Measurements from ENCODE around the gene ZNF521. TPM values are rescaled to one million over a fixed set of nuclear protein-coding genes. Genes with fewer than 3 reads are reported as not detected.

Gene ZNF521
- total RNA-seq, 1 experiment from 2014 or later: 0.04 TPM

- H2AFZ ChIP-seq (ENCODE audit: low read length): no peak overlapping the region
- H3K4me1 ChIP-seq (ENCODE audit: insufficient read depth, low read length): no peaks in the 10 kb centered on the region
- no peaks in the 10 kb centered on the region for H4K20me1 ChIP-seq (ENCODE audit: low read length)
- ATAC-seq (no peak), DNase-seq (no peak)
- intact Hi-C loops (cut with micrococcal nuclease): loop anchor here (10.0 kb wide), 1 partner anchor 244 kb away; no protein-coding TSS in a partner anchor
- no peaks in the 10 kb centered on the region for H3K9me2 ChIP-seq (replicated peaks; ENCODE audit: low read length)
- ChIA-PET POLR2A (ENCODE audit: unreplicated experiment) (no interaction called here), CTCF (no interaction called here)
- H3K4me2 ChIP-seq (ENCODE audit: low read length): no peak overlapping the region
- no peak overlapping the region for H3K9ac ChIP-seq (ENCODE audit: low read length)
- H3K9me3 ChIP-seq (ENCODE audit: low read length): no peaks in the 10 kb centered on the region
- no peaks in the 10 kb centered on the region for H3K79me2 ChIP-seq (ENCODE audit: low read length)
- peaks cover 45% of the 10 kb centered on the region for H3K27me3 ChIP-seq (ENCODE audit: low read length)
- H3F3A ChIP-seq (ENCODE audit: low read length, unreplicated experiment): no peaks in the 10 kb centered on the region
- H3K27ac ChIP-seq (ENCODE audit: low read length): no peak overlapping the region
- H3K4me3 ChIP-seq (ENCODE audit: low read length): no peak overlapping the region
- no peaks in the 10 kb centered on the region for H3K36me3 ChIP-seq (ENCODE audit: low read depth, low read length)
- TF ChIP-seq, protein P1, sequence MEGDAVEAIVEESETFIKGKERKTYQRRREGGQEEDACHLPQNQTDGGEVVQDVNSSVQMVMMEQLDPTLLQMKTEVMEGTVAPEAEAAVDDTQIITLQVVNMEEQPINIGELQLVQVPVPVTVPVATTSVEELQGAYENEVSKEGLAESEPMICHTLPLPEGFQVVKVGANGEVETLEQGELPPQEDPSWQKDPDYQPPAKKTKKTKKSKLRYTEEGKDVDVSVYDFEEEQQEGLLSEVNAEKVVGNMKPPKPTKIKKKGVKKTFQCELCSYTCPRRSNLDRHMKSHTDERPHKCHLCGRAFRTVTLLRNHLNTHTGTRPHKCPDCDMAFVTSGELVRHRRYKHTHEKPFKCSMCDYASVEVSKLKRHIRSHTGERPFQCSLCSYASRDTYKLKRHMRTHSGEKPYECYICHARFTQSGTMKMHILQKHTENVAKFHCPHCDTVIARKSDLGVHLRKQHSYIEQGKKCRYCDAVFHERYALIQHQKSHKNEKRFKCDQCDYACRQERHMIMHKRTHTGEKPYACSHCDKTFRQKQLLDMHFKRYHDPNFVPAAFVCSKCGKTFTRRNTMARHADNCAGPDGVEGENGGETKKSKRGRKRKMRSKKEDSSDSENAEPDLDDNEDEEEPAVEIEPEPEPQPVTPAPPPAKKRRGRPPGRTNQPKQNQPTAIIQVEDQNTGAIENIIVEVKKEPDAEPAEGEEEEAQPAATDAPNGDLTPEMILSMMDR (conservative IDR thresholded peaks at IDR 0.05; ENCODE audit: low read depth, low read length): no peak
- TF ChIP-seq EZH2phosphoT487 (IDR thresholded peaks at IDR 0.05; ENCODE audit: borderline replicate concordance, low read length) (no peak), EZH2 (IDR thresholded peaks at IDR 0.05; ENCODE audit: low read length, unreplicated experiment) (no peak)
- no TSS peak for BruUV-seq (replicated peaks)
Measured at GRCh38 chr18:25081001-25081400, 271.0 kb downstream of the ZNF521 start.

- Histone ChIP-seq H3K27ac (ENCODE audit: low read length) (no peak overlapping the region), H3K79me2 (ENCODE audit: low read length) (no peaks in the 10 kb centered on the region)
Measured at GRCh38 chr18:25080211-25080610, 271.8 kb downstream of the ZNF521 start.

More at GRCh38 chr18:25080211-25080610, 271.8 kb downstream of the ZNF521 start:
- H3K36me3 ChIP-seq (ENCODE audit: low read depth, low read length): no peaks in the 10 kb centered on the region
- H3K4me2 ChIP-seq (ENCODE audit: low read length): no peak overlapping the region
- H2AFZ ChIP-seq (ENCODE audit: low read length): no peak overlapping the region
- ChIA-PET POLR2A (ENCODE audit: unreplicated experiment) (no interaction called here), CTCF (no interaction called here)
- H3K4me3 ChIP-seq (ENCODE audit: low read length): no peak overlapping the region
- no peaks in the 10 kb centered on the region for H3K9me3 ChIP-seq (ENCODE audit: low read length)
- H3K9me2 ChIP-seq (replicated peaks; ENCODE audit: low read length): no peaks in the 10 kb centered on the region
- H3K27me3 ChIP-seq (ENCODE audit: low read length): peaks cover 52% of the 10 kb centered on the region
- no peak for DNase-seq
- H4K20me1 ChIP-seq (ENCODE audit: low read length): no peaks in the 10 kb centered on the region
- BruUV-seq (replicated peaks): no TSS peak
- TF ChIP-seq EZH2 (IDR thresholded peaks at IDR 0.05; ENCODE audit: low read length, unreplicated experiment) (no peak), EZH2phosphoT487 (IDR thresholded peaks at IDR 0.05; ENCODE audit: borderline replicate concordance, low read length) (no peak)
- TF ChIP-seq, protein P1 (conservative IDR thresholded peaks at IDR 0.05; ENCODE audit: low read depth, low read length): no peak
- H3K9ac ChIP-seq (ENCODE audit: low read length): no peak overlapping the region
- intact Hi-C loops (cut with micrococcal nuclease): loop anchor here (10.0 kb wide), 1 partner anchor 245 kb away; no protein-coding TSS in a partner anchor
- no peaks in the 10 kb centered on the region for H3F3A ChIP-seq (ENCODE audit: low read length, unreplicated experiment)
- no peaks in the 10 kb centered on the region for H3K4me1 ChIP-seq (ENCODE audit: insufficient read depth, low read length)
- ATAC-seq: no peak
